ENCODE results near the gene B4GALNT4.

DNA sequence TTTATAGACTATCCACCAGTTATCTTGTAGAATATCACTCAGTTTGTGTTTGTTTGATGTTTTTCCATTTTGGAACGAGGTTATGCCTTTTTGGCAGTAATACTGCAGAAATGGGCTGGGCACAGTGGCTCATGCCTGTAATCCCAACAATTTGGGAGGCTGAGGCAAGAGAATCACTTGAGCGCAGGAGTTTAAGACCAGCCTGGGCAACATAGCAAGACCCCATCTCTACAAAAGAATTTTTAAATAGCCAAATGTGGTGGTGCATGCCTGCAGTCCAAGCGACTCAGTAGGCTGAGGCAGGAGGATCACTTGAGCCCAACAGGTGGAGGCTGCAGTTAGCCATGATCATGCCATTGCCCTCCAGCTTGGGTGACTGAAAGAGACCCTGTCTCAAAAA, 22.8 kb upstream of the B4GALNT4 start:
- TF ChIP-seq, protein P1, sequence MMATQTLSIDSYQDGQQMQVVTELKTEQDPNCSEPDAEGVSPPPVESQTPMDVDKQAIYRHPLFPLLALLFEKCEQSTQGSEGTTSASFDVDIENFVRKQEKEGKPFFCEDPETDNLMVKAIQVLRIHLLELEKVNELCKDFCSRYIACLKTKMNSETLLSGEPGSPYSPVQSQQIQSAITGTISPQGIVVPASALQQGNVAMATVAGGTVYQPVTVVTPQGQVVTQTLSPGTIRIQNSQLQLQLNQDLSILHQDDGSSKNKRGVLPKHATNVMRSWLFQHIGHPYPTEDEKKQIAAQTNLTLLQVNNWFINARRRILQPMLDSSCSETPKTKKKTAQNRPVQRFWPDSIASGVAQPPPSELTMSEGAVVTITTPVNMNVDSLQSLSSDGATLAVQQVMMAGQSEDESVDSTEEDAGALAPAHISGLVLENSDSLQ (IDR thresholded peaks at IDR 0.05), result no peak
- TF ChIP-seq ZNF384 (IDR thresholded peaks at IDR 0.05), result no peak
- no peak for TF ChIP-seq CTBP1 (IDR thresholded peaks at IDR 0.05; ENCODE audit: borderline replicate concordance)
- TF ChIP-seq LEF1 (IDR thresholded peaks at IDR 0.05; ENCODE audit: borderline replicate concordance), result no peak
- TF ChIP-seq SP1 (IDR thresholded peaks at IDR 0.05), result no peak
- TF ChIP-seq FOXM1 (IDR thresholded peaks at IDR 0.05; ENCODE audit: borderline replicate concordance), result no peak
- no peak for TF ChIP-seq SUZ12 (IDR thresholded peaks at IDR 0.05)
- no peak for TF ChIP-seq HDGF (IDR thresholded peaks at IDR 0.05; ENCODE audit: borderline replicate concordance)
- TF ChIP-seq ELF4 (IDR thresholded peaks at IDR 0.05), result no peak
- TF ChIP-seq L3MBTL2 (conservative IDR thresholded peaks at IDR 0.05), result no peak
- no peak for TF ChIP-seq BHLHE40 (IDR thresholded peaks at IDR 0.05; ENCODE audit: borderline replicate concordance)
- no peak for TF ChIP-seq FOXA1 (IDR thresholded peaks at IDR 0.05)
- TF ChIP-seq ARNT (IDR thresholded peaks at IDR 0.05), result no peak
- TF ChIP-seq FOXK2 (IDR thresholded peaks at IDR 0.05), result no peak

Data from HEK293T (cell line).